NCI-H69 (cell line): ENCODE results near the gene GGT1.
A peak's percentile ranks its signal among the peaks of the same experiment; 100 is the strongest.
"Not testable (repeated sequence)": the region's sequence is repeated elsewhere in the genome, so short reads cannot be mapped to it uniquely, and the experiment has no call there.

ENCODE experiments used
- DNase-seq: peaks from one replicate; lab custom pipeline; 2025; lab: John Stamatoyannopoulos, UW

Gene GGT1

GRCh38 chr22:24599958-24600715, 2.9 kb upstream of the GGT1 start:
- DNase-seq, result peak; percentile 48

- DNase-seq, result peak; percentile 66
These were observed 1.5 kb upstream of the GGT1 start for GRCh38 chr22:24601217-24602104.

GRCh38 chr22:24602105-24602749, 766 bp upstream of the GGT1 start:
- not testable (repeated sequence) for DNase-seq

GRCh38 chr22:24603770-24604629, 1.0 kb downstream of the GGT1 start:
- DNase-seq, result peak; percentile 57

- not testable (repeated sequence) for DNase-seq
These were observed 3.3 kb downstream of the GGT1 start for GRCh38 chr22:24606340-24606739.

- DNase-seq, result not testable (repeated sequence)
These were observed 4.5 kb downstream of the GGT1 start for GRCh38 chr22:24607429-24607983.

GRCh38 chr22:24608327-24608726, 5.3 kb downstream of the GGT1 start:
- not testable (repeated sequence) for DNase-seq

- not testable (repeated sequence) for DNase-seq
These were observed 6.9 kb downstream of the GGT1 start for GRCh38 chr22:24609888-24610287.

GRCh38 chr22:24614794-24615193, 11.8 kb downstream of the GGT1 start:
- not testable (repeated sequence) for DNase-seq

GRCh38 chr22:24621244-24621643, 18.3 kb downstream of the GGT1 start:
- DNase-seq, result not testable (repeated sequence)

- DNase-seq, result not testable (repeated sequence)
These were observed 19.6 kb downstream of the GGT1 start for GRCh38 chr22:24622596-24622995.

GRCh38 chr22:24627911-24628310, 24.9 kb downstream of the GGT1 start:
- not testable (repeated sequence) for DNase-seq

- DNase-seq, result peak; percentile 17
These were observed 26.1 kb downstream of the GGT1 start for GRCh38 chr22:24629069-24629468.

- DNase-seq, result not testable (repeated sequence)
These were observed 27.9 kb downstream of the GGT1 start for GRCh38 chr22:24630812-24631427.

- DNase-seq, result not testable (repeated sequence)
These were observed 28.6 kb downstream of the GGT1 start for GRCh38 chr22:24631430-24632122.

- peak; percentile 36 for DNase-seq
These were observed 29.6 kb downstream of the GGT1 start for GRCh38 chr22:24632642-24633041.

- not testable (repeated sequence) for DNase-seq
These were observed 30.4 kb downstream of the GGT1 start for GRCh38 chr22:24633231-24634023.

- DNase-seq, result peak; percentile 17
These were observed 31.9 kb downstream of the GGT1 start for GRCh38 chr22:24634776-24635389.

- DNase-seq, result not testable (repeated sequence)
These were observed 33.5 kb downstream of the GGT1 start for GRCh38 chr22:24636513-24636912.
